Measurements from ENCODE around the gene ZNF12. TPM values are rescaled to one million over a fixed set of nuclear protein-coding genes. Genes with fewer than 3 reads are reported as not detected.

ZNF12 gene
- total RNA-seq, 1 donor from 2014 or later: 25.0 TPM

DNA sequence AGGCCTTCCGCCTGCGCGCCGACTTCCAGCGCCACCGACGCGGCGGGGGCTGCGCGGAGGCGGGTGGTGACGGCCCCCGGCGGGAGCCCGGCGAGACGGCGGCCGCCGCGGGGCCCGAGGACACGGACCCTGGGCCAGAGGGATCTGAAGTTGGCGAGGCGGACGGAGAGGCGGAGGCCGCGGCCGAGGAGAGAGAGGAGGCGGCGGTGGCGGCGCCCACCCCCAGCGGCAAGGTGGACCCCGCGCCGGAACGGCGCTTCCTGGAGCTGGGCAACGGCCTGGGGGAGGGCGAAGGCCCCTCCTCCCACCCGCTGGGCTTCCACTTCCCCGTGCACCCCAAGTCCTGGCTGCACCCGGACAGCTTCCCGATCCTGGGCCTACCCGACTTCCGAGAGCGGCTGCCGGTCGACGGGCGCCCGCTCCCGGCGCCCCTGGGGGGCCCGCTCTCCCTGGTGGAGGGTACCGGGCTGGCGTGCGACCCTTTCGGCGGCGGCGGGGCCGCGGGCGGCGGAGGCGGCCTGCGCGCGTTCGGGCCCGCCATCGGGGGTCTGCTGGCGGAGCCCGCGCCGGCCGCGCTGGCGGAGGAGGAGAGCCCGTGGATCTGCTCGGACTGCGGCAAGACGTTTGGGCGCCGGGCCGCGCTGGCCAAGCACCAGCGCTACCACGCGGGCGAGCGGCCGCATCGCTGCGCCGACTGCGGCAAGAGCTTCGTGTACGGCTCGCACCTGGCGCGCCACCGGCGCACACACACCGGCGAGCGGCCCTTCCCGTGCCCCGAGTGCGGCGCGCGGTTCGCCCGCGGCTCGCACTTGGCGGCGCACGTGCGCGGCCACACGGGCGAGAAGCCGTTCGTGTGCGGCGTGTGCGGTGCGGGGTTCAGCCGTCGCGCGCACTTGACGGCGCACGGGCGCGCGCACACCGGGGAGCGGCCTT lies 53.4 kb downstream of the ZNF12 start:
- intact Hi-C loops (cut with DNase I): no loop called here
- Histone ChIP-seq H3K4me3 (no peak overlapping the region), H3K36me3 (peaks cover 22% of the 10 kb centered on the region), H3K27ac (no peak overlapping the region), H3K4me1 (no peaks in the 10 kb centered on the region), H3K9me3 (no peaks in the 10 kb centered on the region), H3K27me3 (no peaks in the 10 kb centered on the region)
- ATAC-seq (no peak), DNase-seq (peak; percentile 52)
- TF ChIP-seq, protein P1, sequence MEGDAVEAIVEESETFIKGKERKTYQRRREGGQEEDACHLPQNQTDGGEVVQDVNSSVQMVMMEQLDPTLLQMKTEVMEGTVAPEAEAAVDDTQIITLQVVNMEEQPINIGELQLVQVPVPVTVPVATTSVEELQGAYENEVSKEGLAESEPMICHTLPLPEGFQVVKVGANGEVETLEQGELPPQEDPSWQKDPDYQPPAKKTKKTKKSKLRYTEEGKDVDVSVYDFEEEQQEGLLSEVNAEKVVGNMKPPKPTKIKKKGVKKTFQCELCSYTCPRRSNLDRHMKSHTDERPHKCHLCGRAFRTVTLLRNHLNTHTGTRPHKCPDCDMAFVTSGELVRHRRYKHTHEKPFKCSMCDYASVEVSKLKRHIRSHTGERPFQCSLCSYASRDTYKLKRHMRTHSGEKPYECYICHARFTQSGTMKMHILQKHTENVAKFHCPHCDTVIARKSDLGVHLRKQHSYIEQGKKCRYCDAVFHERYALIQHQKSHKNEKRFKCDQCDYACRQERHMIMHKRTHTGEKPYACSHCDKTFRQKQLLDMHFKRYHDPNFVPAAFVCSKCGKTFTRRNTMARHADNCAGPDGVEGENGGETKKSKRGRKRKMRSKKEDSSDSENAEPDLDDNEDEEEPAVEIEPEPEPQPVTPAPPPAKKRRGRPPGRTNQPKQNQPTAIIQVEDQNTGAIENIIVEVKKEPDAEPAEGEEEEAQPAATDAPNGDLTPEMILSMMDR (IDR thresholded peaks at IDR 0.05): no peak

DNA sequence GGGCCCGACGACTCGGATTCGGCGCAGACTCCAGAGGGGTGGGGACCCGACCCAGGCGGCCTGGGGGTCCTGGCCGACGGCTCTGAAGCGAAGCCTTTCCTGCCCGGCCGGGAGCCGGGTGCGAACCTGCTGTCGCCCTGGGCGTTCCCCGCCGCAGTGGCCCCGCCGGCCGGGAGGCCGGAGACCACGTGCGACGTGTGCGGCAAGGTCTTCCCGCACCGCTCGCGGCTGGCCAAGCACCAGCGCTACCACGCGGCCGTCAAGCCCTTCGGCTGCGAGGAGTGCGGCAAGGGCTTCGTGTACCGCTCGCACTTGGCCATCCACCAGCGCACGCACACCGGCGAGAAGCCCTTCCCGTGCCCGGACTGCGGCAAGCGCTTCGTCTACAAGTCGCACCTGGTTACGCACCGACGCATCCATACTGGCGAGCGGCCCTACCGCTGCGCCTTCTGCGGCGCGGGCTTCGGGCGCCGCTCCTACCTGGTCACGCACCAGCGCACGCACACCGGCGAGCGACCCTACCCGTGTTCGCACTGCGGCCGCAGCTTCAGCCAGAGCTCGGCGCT lies 54.2 kb downstream of the ZNF12 start:
- no peak overlapping the region for H3K27ac ChIP-seq
- intact Hi-C loops (cut with DNase I): no loop called here
- no peaks in the 10 kb centered on the region for H3K4me1 ChIP-seq
- DNase-seq (peak; percentile 54), ATAC-seq (no peak)
- no peaks in the 10 kb centered on the region for H3K9me3 ChIP-seq
- no peak overlapping the region for H3K4me3 ChIP-seq
- peaks cover 29% of the 10 kb centered on the region for H3K36me3 ChIP-seq
- H3K27me3 ChIP-seq: no peaks in the 10 kb centered on the region
- TF ChIP-seq, protein P1 (IDR thresholded peaks at IDR 0.05): no peak

DNA sequence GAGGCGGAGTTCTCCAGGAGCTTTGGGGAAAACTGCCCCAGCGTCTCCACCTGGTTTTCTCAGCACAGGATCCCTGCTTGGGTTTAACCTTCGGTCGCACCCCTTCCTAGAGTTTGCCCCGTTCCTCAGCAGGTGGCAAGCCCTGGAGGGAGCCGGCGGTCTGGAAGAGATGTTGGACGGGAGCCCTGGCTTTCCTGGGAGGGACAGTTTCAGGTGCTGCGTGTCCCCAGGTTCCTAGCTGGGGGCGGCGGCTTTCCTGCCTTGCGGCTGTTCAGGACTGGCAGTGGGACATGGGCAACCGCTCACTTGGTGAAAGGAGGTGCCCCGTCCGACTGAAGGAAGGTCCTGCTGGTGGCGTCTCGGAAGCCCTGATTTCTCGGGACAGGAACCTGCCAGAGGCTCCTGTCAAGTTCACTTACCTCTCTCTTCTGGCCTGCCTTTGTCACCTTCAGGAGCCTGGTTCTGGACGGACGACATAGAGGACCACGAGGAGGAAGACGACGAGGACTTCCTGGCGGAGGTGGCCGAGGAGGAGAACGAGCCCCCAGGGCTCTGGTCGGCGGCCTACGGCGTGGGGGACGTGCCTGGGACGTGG lies 54.8 kb downstream of the ZNF12 start:
- DNase-seq (peak; percentile 59), ATAC-seq (no peak)
- no peak overlapping the region for H3K27ac ChIP-seq
- no peaks in the 10 kb centered on the region for H3K9me3 ChIP-seq
- H3K4me3 ChIP-seq: no peak overlapping the region
- H3K27me3 ChIP-seq: no peaks in the 10 kb centered on the region
- H3K4me1 ChIP-seq: no peaks in the 10 kb centered on the region
- TF ChIP-seq, protein P1 (IDR thresholded peaks at IDR 0.05): no peak
- H3K36me3 ChIP-seq: peaks cover 35% of the 10 kb centered on the region
- intact Hi-C loops (cut with DNase I): no loop called here

DNA sequence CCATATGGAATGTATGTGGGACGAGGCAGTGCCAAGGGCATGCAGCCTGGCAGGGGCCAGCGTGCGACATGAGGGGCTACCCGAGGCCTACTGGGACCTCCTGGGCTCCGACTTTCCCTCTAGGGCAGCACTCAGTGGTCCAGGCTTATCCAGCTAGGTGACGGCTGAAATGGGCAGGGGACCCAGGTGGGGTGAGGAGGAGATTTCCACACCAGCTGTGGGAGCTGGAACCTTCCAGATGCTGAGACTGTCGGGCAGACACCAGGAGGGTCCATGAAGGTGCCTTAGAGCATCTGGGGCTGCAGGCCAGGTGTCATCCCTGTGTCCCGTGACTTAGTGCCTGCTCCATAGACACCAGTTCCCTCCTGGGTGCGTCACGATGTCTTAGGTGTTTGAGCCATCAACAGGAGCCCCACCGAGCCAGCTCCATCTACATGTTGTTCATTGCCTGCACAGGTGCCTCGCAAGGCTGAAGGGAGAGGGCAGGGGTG lies 56.2 kb downstream of the ZNF12 start:
- Histone ChIP-seq H3K27ac (no peak overlapping the region), H3K4me1 (no peaks in the 10 kb centered on the region), H3K9me3 (no peaks in the 10 kb centered on the region), H3K4me3 (no peak overlapping the region), H3K27me3 (no peaks in the 10 kb centered on the region), H3K36me3 (peaks cover 46% of the 10 kb centered on the region)
- TF ChIP-seq, protein P1 (IDR thresholded peaks at IDR 0.05): no peak
- ATAC-seq (no peak), DNase-seq (peak; percentile 42)
- intact Hi-C loops (cut with DNase I): no loop called here

DNA sequence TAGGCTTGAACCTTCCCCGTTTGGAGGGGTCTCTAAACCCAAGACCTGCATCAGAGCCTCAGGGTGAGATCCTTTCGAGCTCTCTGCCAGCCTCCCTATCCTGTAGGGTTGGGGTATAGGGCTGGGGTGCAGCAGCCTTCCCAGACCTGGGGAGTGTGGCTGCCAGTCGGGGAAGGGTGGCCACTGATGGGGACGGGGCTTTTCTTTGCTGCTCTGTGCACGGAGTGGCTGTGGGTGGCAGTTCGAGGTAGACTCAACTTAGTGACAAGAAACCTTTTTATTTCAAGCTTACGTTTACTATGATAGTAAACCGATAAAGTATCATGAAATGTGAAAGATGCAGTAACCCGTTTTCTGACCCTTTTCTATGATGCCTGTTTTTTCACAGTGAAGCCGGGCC lies 56.7 kb downstream of the ZNF12 start:
- DNase-seq: peak; percentile 16
- intact Hi-C loops (cut with DNase I): no loop called here
- peaks cover 46% of the 10 kb centered on the region for H3K36me3 ChIP-seq
- no peak overlapping the region for H3K27ac ChIP-seq
- no peaks in the 10 kb centered on the region for H3K4me1 ChIP-seq
- H3K4me3 ChIP-seq: no peak overlapping the region
- no peaks in the 10 kb centered on the region for H3K27me3 ChIP-seq
- H3K9me3 ChIP-seq: no peaks in the 10 kb centered on the region
- TF ChIP-seq, protein P1 (IDR thresholded peaks at IDR 0.05): no peak
- no peak for ATAC-seq

Data from upper lobe of right lung (tissue), 1 donor.